Heart left ventricle (tissue), 13 donors: ENCODE results near the gene ERN1.

Source experiments
- POLR2A ChIP-seq, 2 donors: fragments of 450-650 bp; IDR thresholded peaks; one replicate each; pipeline ENCODE4 v1.6.1; 2017; ENCODE audit warnings: antibody characterized with exemption in 2 of 2, mild to moderate bottlenecking in 2 of 2, moderate library complexity in 2 of 2
- TF ChIP-seq, protein P1 (sequence below), 12 donors: fragments of 200-600 bp; sonication (generic) in 4 of 12; IDR thresholded peaks; one replicate each; pipeline versions ENCODE4 v1.5.0 to v1.8.0; 2018 to 2022; ENCODE audit warnings: antibody characterized with exemption in 12 of 12, mild to moderate bottlenecking in 5 of 12
- donor health status: ischemic (EF 13 %, LVEDD 7.1; RV severe dilation, severe dysfunction).
- donor health status: DM: no; HTN: yes; CAD: no.
- donor health status: DM: no; HTN: no; CAD: no.
- donor health status: ischemic (EF 25% LVEDD 6.9; RV normal size, moderate dysfunction).
- donor health status: ischemic (EF 25% LVEDD 5.7; RV mildly dilated, moderate dysfunction).
- donor health status: ischemic (EF 35%, LVEDD 5.7; RV mildly dilated, moderate dysfunction).
- donor health status: nonischemic (EF 11% LVEDD 7.7; RV severe dilation, severe dysfunction).
- donor health status: DM: yes; HTN: yes; CAD: no.
- donor health status: PGD.
- donor health status: ischemic (EF 29% LVEDD 5.4; RV normal size, mild dysfunction).
- donor health status: nonischemic (EF 23%, LVEDD 6.1; RV moderate dilation, normal function).

DNA sequence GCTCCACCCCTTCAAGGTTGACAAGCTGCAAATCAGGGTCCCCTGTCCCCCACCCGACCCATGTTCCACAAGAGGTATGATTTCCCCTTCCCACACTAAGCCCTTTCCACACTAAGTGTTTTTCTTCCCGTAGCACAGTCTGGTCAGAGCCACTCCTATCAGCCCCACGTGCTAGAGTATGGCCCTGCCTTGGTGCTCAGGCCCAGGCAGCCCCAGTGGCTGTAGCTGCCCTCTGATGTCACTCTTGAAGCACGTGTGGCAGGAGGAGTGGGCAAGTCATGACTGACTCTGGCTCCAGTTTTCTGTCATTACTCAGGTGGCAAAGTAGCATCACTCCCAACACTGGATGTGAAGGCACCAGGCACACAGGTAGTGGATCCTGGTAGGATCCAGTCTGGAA, 35.4 kb upstream of the ERN1 start:
- TF ChIP-seq, protein P1, sequence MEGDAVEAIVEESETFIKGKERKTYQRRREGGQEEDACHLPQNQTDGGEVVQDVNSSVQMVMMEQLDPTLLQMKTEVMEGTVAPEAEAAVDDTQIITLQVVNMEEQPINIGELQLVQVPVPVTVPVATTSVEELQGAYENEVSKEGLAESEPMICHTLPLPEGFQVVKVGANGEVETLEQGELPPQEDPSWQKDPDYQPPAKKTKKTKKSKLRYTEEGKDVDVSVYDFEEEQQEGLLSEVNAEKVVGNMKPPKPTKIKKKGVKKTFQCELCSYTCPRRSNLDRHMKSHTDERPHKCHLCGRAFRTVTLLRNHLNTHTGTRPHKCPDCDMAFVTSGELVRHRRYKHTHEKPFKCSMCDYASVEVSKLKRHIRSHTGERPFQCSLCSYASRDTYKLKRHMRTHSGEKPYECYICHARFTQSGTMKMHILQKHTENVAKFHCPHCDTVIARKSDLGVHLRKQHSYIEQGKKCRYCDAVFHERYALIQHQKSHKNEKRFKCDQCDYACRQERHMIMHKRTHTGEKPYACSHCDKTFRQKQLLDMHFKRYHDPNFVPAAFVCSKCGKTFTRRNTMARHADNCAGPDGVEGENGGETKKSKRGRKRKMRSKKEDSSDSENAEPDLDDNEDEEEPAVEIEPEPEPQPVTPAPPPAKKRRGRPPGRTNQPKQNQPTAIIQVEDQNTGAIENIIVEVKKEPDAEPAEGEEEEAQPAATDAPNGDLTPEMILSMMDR (IDR thresholded peaks at IDR 0.05) = no peak
- no peak for TF ChIP-seq POLR2A (IDR thresholded peaks at IDR 0.05)
